Left renal pelvis (tissue), 4 donors: ENCODE measurements around the gene KLHDC7B. TPM values are rescaled to one million over a fixed set of nuclear protein-coding genes. Genes with fewer than 3 reads are reported as not detected.
"Not testable (repeated sequence)": the region's sequence is repeated elsewhere in the genome, so short reads cannot be mapped to it uniquely, and the experiment has no call there.

ENCODE experiments used
- DNase-seq, 4 donors: peaks; one replicate each; pipeline ENCODE4 v3.0.0-alpha.2; 2013; ENCODE audit warnings: low read depth in 4 of 4, low spot score in 3 of 4
- polyA plus RNA-seq, 4 donors: library from polyadenylated mRNA; unstranded; fragments of 120-200 nt; gene quantifications; one replicate each; pipeline ENCODE4 v1.2.1, GENCODE V29; 2013; ENCODE audit not compliant: insufficient read length in 4 of 4

The KLHDC7B gene
- polyA plus RNA-seq, 4 donors, result 0.03 to 0.47 (median 0.32) TPM

- DNase-seq, result no peak
These were observed 28.8 kb upstream of the KLHDC7B start for GRCh38 chr22:50516891-50517290.

GRCh38 chr22:50517495-50518260 is 28.0 kb upstream of the KLHDC7B start:
- DNase-seq, result no peak

- DNase-seq, result no peak
These were observed 27.1 kb upstream of the KLHDC7B start for GRCh38 chr22:50518606-50519005.

DNA sequence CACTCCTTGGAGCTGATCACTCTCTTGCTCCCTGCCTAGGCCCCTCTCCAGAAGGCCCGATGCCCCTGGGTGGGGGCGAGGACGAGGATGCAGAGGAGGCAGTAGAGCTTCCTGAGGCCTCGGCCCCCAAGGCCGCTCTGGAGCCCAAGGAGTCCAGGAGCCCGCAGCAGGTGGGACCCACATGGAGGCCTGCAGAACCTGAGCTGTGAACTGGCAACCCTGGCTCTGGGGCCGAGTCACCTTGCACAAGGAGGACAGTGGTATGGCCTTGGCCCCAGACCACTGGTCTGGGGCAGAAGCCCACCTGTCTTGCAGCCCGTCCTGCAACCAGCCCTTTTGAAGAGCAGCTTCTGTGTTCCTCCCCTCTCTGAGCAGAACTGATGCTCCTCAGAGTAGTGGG is 26.5 kb upstream of the KLHDC7B start:
- no peak for DNase-seq

DNA sequence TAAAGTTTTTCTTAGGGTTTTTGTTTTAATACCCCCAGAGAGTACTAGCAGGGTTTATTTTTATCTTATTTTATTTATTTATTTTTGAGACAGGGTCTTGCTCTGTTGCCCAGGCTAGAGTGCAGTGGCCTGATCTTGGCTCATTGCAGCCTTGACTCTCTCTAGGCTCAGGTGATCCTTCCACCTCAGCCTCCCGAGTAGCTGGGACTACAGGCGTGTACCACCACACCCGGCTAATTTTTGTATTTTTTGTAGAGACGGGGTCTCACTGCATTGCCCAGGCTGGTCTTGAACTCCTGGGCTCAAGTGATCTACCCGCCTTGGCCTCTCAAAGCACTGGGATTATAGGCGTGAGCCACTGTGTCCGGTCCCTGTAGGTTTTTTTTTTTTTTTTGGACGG is 25.5 kb upstream of the KLHDC7B start:
- not testable (repeated sequence) for DNase-seq

DNA sequence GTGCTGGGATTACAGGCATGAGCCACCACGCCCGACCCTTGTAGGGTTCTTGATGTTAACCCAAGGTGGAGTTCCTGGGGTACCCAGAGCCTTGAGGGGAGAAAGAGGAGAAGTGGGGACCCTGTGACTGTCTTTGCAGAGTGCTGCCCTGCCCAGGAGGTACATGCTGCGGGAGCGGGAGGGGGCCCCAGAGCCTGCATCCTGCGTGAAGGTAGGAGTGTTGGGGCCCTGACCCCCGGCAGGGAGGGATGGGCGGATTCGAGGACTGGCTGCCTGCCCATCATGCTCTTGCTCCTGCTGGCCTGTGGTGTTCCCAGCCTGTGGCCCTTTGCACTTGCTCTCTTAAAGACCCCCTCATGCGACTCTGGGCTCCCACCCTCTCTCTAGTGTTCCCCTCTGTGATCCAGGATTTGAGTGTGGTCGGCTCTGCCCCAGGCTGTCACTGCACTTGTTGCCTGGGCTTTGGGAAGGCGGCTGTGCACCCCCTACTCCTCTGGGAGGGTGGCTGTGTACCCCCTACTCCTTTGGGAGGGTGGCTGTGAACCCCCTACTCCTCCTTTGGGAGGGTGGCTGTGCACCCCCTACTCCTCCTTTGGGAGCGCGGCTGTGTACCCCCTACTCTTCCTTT is 24.8 kb upstream of the KLHDC7B start:
- no peak for DNase-seq

- no peak for DNase-seq
These were observed 24.0 kb upstream of the KLHDC7B start for GRCh38 chr22:50521710-50522109.

- DNase-seq, result no peak
These were observed 23.4 kb upstream of the KLHDC7B start for GRCh38 chr22:50522208-50522805.

DNA sequence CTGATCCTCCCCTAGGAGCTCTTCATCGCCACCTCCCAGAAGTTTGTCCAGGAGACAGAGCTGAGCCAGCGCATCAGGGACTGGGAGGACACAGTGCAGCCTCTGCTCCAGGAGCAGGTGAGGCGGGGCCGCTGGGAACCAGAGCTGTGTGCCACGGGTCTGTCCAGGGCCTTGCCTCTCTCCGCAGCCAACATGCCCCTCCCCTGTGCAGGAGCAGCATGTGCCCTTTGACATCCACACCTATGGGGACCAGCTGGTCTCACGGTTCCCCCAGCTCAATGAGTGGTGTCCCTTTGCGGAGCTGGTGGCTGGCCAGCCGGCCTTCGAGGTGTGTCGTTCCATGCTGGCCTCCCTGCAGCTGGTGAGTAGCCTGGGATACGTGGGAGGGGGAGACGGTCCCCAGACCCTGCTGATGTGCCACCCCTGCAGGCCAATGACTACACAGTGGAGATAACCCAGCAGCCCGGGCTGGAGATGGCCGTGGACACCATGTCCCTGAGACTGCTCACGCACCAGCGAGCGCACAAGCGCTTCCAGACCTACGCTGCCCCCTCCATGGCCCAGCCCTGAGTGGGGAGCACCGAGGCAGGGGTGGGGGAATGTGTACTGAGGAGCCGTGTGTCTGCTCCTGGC is 22.8 kb upstream of the KLHDC7B start:
- no peak for DNase-seq

DNA sequence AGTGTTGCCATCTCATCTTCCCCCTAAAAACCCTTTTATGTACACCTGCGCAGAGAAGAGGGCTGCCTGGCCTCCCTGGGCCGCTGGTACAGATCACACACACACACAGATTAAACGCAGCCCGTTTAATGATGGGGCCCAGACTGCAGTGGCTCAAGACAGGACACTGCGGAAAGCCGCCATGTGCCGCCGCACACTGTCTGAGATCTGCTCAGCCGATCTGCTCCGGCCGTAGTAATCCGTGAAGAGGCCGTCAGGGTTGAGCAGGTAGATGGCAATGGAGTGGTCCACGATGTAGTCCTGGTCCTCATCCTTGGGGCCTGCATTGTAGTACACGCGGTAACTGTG is 22.3 kb upstream of the KLHDC7B start:
- DNase-seq, result no peak

DNA sequence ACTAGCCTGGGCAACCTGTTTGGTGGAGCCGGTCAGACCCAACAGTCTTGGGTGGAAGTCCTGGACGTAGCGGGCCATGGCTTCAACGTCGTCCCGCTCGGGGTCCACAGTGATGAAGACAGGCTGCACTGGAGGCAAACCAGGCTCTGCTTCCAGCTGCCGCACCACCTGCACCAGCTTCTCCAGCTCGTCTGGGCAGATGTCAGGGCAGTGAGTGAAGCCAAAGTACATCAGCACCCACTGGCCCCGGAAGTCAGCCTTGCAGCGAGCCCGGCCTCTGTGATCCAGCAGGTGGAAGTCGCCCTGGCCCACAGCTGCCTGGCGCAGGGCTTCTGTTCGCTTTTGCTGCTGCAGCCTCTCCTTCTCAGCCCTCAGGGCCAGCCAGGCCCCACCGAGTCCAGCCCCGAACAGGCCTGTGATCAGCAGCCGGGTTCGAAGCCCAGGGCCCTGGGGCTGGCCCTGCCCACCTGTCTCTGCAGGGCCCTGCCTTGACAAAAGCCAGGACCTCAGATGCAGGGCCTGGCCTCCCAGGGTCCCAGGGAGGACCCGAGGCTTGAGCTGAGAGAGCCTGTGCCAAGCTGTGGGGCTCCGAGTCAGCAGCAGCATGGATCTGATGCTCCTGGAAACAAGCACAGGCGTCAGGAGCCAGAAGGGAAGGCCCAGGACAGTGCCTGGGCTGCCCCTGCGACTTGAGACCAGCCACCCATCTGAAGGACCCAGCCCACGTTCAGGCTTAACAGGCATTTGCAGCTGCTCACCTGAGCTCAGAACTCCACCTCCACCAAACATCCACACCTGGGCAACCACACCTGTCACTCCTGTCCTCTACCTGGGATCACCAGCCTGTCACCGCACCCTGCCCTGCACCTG is 21.7 kb upstream of the KLHDC7B start:
- no peak for DNase-seq

DNA sequence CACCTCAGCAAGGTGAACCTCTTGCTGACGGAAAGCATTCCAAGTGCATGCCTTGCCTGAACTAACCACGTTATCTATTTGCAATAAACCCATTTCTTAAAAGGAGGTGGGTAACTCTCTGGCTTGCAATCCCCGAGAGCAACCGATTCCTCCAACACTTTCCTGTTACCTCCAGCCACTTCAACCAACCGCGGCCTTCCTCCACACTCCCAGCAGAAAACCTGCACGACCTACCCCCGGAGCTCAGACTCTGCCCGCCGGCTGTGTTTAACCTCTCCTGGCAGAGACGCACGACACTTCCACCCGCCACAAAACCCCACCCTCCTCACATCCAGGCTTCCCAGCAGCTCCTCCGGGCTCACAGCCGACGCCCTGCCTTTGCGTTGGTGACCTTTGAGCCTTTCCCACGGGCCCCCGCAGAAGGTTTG is 21.0 kb upstream of the KLHDC7B start:
- no peak for DNase-seq

- peak; percentile 92 to 95 (median 92) for DNase-seq
These were observed 20.4 kb upstream of the KLHDC7B start, which contains the start of gene SCO2 for GRCh38 chr22:50525104-50525857. Gene SCO2, minus strand, starts transcription at chr22:50525598. Its CDS starts 1,187 bp downstream, at chr22:50524411.

DNA sequence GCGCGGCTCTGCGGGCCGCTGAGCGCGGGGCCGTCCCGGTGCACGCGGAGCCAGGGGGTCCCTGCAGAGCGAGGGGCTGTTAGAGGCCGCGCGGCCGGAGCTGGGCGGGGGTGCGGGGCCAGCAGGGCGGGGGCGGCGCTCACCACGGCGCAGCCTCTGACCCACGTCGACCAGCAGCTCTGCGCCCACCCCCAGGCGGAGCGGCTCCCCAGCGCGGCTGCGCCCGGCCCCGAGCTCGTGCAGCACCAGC is 19.9 kb upstream of the KLHDC7B start:
- no peak for DNase-seq

GRCh38 chr22:50526108-50526833 is 19.4 kb upstream of the KLHDC7B start:
- peak in 1 of 4 donors; percentile 45 for DNase-seq

- no peak for DNase-seq
These were observed 18.6 kb upstream of the KLHDC7B start for GRCh38 chr22:50526834-50527801.

- no peak for DNase-seq
These were observed 17.6 kb upstream of the KLHDC7B start for GRCh38 chr22:50527921-50528681.
